Smooth muscle cell (in vitro differentiated cells): ENCODE results near the gene ATP9A. TPM values are rescaled to one million over a fixed set of nuclear protein-coding genes. Genes with fewer than 3 reads are reported as not detected.
"Not testable (repeated sequence)": the region's sequence is repeated elsewhere in the genome, so short reads cannot be mapped to it uniquely, and the experiment has no call there.

Source experiments
- DNase-seq: peaks from one replicate; lab custom pipeline; 2025; ENCODE audit not compliant: unreplicated experiment; lab: John Stamatoyannopoulos, UW
- H2AFZ ChIP-seq: fragments of 200-600 bp; sonication (generic); 2 replicates; pipeline ENCODE4 v1.6.0; 2016; ENCODE audit warnings: antibody characterized with exemption, low read depth, mild to moderate bottlenecking
- H3F3A ChIP-seq: fragments of 200-600 bp; sonication (generic); 2 replicates; pipeline ENCODE4 v1.6.0; 2017; ENCODE audit warnings: antibody characterized with exemption, low read depth
- H3K27ac ChIP-seq: fragments of 200-600 bp; sonication (generic); 2 replicates; pipeline ENCODE4 v1.5.1; 2016; ENCODE audit warnings: low read depth, mild to moderate bottlenecking
- H3K27me3 ChIP-seq: fragments of 200-600 bp; sonication (generic); 2 replicates; pipeline ENCODE4 v1.6.1; 2016; ENCODE audit warnings: low read depth, mild to moderate bottlenecking
- H3K36me3 ChIP-seq: fragments of 200-600 bp; sonication (generic); 2 replicates; pipeline ENCODE4 v1.5.1; 2016; ENCODE audit warnings: low read depth
- H3K4me1 ChIP-seq: fragments of 200-600 bp; sonication (generic); 2 replicates; pipeline ENCODE4 v1.5.1; 2016; ENCODE audit warnings: low read depth
- H3K4me2 ChIP-seq: fragments of 200-600 bp; sonication (generic); 2 replicates; pipeline ENCODE4 v1.6.0; 2016; ENCODE audit warnings: mild to moderate bottlenecking
- H3K4me3 ChIP-seq: fragments of 200-600 bp; sonication (generic); 2 replicates; pipeline ENCODE4 v1.5.1; 2016; ENCODE audit warnings: mild to moderate bottlenecking
- H3K79me2 ChIP-seq: fragments of 200-600 bp; sonication (generic); 2 replicates; pipeline ENCODE4 v1.6.0; 2016; ENCODE audit warnings: low read depth, mild to moderate bottlenecking
- H3K9ac ChIP-seq: fragments of 200-600 bp; sonication (generic); 2 replicates; pipeline ENCODE4 v1.6.0; 2016; ENCODE audit warnings: low read depth
- H3K9me3 ChIP-seq: fragments of 200-600 bp; sonication (generic); replicated peaks from 2 replicates; pipeline ENCODE4 v1.5.1; 2016; ENCODE audit warnings: low read depth
- H4K20me1 ChIP-seq: fragments of 200-600 bp; sonication (generic); 2 replicates; pipeline ENCODE4 v1.6.0; 2016; ENCODE audit warnings: low read depth
- WGBS: methylation state at CpG from one replicate; pipeline ENCODE4 v1.1.7; 2016; ENCODE audit warnings: low lambda C conversion rate; 5-methylcytosine and 5-hydroxymethylcytosine counted together
- polyA plus RNA-seq: library from polyadenylated mRNA; unstranded; fragments of >200 nt; fragmentation: Nextera tagmentation; extraction: Ambion mirVana; gene quantifications from 2 replicates; pipeline ENCODE4 v1.2.1, GENCODE V29; 2016
- total RNA-seq: library from RNA; depleted of rRNA; stranded (reverse); fragments of >200 nt; gene quantifications from 2 replicates; pipeline ENCODE4 v1.2.3, GENCODE V29; 2014
- TF ChIP-seq, protein P1 (sequence below): fragments of 200-600 bp; sonication (generic); IDR thresholded peaks from 2 replicates; pipeline ENCODE4 v1.5.1; 2017; ENCODE audit warnings: borderline replicate concordance, mild to moderate bottlenecking, antibody characterized with exemption; ENCODE audit not compliant: insufficient read depth, poor library complexity, severe bottlenecking

The ATP9A gene
- total and polyA plus RNA-seq, 2 experiments from 2014 or later: 3.4 to 8.0 TPM

DNA sequence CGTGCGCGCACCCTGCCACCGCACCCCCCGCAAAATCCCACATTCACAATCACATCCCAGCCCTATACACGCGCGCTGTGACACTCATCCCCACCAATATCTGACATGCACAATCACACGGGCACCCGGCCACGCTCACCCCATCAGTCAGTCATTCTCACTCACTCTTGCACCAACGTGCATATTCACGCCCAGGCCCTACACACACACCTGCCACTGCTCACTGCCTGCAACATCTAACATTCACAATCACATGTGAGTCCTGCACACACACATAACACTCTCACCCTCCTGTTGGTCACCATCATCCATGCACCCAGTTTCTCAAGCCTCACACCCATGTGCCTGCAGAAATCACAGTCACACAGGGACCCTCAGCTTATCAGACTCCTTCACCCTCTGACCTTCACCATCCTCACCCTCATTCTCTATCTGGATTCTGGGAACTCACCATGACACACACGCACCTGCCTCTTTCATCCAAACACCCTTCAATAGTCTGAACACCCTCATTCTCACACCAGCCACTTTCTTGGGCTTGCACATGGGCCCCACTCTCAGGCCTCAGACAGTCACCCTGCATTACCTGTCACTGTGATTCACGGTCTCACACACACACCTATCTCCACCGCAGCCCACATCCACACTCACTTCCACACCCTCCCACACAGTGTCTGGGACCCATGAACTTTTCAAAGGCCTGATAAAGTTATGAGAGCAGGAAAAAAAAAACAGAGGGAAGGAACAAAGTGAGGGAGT lies 748 bp upstream of the ATP9A start:
- Histone ChIP-seq H3K4me1 (no peaks in the 10 kb centered on the region), H3K4me3 (no peak overlapping the region)
- TF ChIP-seq, protein P1, sequence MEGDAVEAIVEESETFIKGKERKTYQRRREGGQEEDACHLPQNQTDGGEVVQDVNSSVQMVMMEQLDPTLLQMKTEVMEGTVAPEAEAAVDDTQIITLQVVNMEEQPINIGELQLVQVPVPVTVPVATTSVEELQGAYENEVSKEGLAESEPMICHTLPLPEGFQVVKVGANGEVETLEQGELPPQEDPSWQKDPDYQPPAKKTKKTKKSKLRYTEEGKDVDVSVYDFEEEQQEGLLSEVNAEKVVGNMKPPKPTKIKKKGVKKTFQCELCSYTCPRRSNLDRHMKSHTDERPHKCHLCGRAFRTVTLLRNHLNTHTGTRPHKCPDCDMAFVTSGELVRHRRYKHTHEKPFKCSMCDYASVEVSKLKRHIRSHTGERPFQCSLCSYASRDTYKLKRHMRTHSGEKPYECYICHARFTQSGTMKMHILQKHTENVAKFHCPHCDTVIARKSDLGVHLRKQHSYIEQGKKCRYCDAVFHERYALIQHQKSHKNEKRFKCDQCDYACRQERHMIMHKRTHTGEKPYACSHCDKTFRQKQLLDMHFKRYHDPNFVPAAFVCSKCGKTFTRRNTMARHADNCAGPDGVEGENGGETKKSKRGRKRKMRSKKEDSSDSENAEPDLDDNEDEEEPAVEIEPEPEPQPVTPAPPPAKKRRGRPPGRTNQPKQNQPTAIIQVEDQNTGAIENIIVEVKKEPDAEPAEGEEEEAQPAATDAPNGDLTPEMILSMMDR: no peak

DNA sequence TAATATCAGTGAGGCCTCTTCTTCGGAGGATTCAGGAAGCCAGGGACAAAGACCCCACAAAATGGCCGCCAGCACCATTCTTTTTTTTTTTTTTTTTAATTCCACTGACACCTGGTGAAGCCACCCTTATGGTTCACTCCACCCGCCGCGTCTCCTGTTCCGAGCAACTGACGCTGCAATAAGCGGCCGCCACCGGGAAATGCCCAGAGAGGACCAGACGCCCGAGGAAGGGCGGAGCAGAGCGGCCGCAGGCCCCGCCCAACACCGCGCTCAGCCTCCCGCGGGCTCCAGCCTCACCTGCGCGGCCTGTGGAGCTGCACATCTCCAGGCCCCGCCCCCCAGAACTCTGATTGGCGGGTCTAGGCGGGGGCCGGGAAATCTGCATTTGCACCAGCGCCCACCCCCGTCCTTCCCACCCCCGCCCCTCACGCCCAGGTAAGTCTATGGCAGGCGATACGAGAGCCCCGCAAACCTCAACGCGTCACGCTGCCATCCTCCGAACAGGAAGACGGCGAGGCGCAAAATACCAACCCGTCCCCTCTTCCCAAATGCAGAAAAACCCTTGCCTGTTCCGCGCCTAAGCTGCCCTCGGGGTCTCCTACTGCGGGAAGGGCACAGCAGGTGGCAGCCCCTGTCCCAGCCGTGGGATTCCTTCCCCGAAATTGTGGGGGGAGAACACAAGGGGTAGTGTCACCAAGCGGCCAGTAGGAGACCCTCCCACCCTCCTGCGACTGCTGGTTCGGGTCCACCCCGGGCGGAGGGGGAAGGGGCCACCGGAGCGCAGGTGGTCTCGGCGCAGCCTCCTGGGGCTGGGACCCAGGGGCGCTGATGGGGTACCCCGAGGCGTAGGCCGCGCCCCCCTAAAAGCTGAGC lies 960 bp downstream of the ATP9A start:
- H3K79me2 ChIP-seq: peaks cover 13% of the 10 kb centered on the region
- H3K4me2 ChIP-seq: peak overlapping the region; percentile 94
- peak overlapping the region; percentile 89 for H2AFZ ChIP-seq
- H3K9me3 ChIP-seq: no peaks in the 10 kb centered on the region
- H4K20me1 ChIP-seq: no peaks in the 10 kb centered on the region
- no peaks in the 10 kb centered on the region for H3K4me1 ChIP-seq
- H3K36me3 ChIP-seq: no peaks in the 10 kb centered on the region
- H3F3A ChIP-seq: peaks cover 14% of the 10 kb centered on the region
- peak overlapping the region; percentile 35 for H3K27ac ChIP-seq
- H3K9ac ChIP-seq: peak overlapping the region; percentile 47
- WGBS: 2% methylated on average over 43 of the region's 61 CpGs
- TF ChIP-seq, protein P1: peak; percentile 28
- H3K27me3 ChIP-seq: no peaks in the 10 kb centered on the region
- no peak for DNase-seq
- peak overlapping the region; percentile 73 for H3K4me3 ChIP-seq

More for the DNA sequence above, 748 bp upstream of the ATP9A start:
- H2AFZ ChIP-seq: no peak overlapping the region
- no peaks in the 10 kb centered on the region for H3K9me3 ChIP-seq
- no peak for DNase-seq
- 62% methylated on average over 8 of the region's 16 CpGs for WGBS
- H3K79me2 ChIP-seq: peaks cover 7% of the 10 kb centered on the region
- H4K20me1 ChIP-seq: no peaks in the 10 kb centered on the region
- H3K4me2 ChIP-seq: no peak overlapping the region
- no peak overlapping the region for H3K9ac ChIP-seq
- no peaks in the 10 kb centered on the region for H3K36me3 ChIP-seq
- no peaks in the 10 kb centered on the region for H3K27me3 ChIP-seq
- H3K27ac ChIP-seq: no peak overlapping the region
- peaks cover 14% of the 10 kb centered on the region for H3F3A ChIP-seq

DNA sequence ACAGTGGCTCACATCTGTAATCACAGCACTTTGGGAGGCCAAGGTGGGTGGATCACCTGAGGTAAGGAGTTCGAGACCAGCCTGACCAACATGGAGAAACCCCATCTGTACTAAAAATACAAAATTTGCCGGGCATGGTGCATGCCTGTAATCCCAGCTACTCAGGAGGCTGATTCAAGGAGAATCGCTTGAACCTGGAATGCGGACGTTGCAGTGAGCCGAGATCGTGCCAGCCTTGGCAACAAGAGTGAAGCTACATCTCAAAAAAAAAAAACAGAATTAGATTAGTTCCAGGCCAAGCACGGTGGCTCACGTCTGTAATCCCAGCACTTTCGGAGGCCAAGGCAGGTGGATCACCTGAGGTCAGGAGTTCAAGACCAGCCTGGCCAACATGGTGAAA lies 2.8 kb downstream of the ATP9A start:
- 96% methylated on average over 10 of the region's 10 CpGs for WGBS
- not testable (repeated sequence) for H3K27me3 ChIP-seq, H3K4me2 ChIP-seq, H3K9ac ChIP-seq, H3F3A ChIP-seq, H3K27ac ChIP-seq, H3K4me1 ChIP-seq, DNase-seq, H3K36me3 ChIP-seq, H3K4me3 ChIP-seq, H2AFZ ChIP-seq, H3K9me3 ChIP-seq, H4K20me1 ChIP-seq
- peaks cover 21% of the 10 kb centered on the region for H3K79me2 ChIP-seq

DNA sequence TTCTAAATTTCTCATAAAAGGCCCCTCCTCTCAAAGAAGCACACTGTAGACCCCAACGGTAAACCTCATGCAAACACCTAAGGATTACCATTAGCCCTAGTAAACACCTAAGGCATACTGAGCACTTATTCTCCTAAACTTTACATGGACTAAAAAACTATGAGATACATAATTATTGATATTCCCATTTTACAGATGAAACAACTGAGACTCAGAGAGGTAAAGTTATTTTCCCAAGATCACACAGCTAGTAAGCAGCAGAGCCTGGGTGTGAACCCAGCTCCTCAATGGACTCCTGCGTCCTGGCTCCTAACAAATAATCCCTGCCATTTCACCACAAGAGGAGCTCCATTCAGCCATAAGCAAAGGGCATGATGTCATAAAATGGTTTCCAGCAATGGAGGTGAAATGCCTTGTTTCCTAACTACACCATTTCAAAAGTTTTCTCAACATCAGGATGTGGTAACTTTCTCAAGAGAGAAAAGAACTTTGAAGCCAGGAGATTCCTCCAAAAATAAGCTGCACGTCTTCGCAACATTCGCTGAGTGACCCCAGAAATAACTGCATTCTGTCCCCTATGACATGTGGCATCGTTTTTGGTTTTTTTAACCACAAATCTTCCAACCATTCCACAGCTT lies 4.1 kb downstream of the ATP9A start:
- Histone ChIP-seq H3K36me3 (no peaks in the 10 kb centered on the region), H3K27ac (no peak overlapping the region), H2AFZ (no peak overlapping the region), H3K4me1 (no peaks in the 10 kb centered on the region), H3K4me2 (no peak overlapping the region), H3K4me3 (no peak overlapping the region), H3F3A (peaks cover 4% of the 10 kb centered on the region), H3K9ac (no peak overlapping the region), H3K79me2 (peaks cover 21% of the 10 kb centered on the region), H3K27me3 (no peaks in the 10 kb centered on the region), H4K20me1 (no peaks in the 10 kb centered on the region), H3K9me3 (no peaks in the 10 kb centered on the region)
- TF ChIP-seq, protein P1: no peak
- DNase-seq: no peak
- 91% methylated on average over 6 of the region's 6 CpGs for WGBS
